Measurements from ENCODE around the gene NUP50.

The NUP50 gene, protein sequence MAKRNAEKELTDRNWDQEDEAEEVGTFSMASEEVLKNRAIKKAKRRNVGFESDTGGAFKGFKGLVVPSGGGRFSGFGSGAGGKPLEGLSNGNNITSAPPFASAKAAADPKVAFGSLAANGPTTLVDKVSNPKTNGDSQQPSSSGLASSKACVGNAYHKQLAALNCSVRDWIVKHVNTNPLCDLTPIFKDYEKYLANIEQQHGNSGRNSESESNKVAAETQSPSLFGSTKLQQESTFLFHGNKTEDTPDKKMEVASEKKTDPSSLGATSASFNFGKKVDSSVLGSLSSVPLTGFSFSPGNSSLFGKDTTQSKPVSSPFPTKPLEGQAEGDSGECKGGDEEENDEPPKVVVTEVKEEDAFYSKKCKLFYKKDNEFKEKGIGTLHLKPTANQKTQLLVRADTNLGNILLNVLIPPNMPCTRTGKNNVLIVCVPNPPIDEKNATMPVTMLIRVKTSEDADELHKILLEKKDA

DNA sequence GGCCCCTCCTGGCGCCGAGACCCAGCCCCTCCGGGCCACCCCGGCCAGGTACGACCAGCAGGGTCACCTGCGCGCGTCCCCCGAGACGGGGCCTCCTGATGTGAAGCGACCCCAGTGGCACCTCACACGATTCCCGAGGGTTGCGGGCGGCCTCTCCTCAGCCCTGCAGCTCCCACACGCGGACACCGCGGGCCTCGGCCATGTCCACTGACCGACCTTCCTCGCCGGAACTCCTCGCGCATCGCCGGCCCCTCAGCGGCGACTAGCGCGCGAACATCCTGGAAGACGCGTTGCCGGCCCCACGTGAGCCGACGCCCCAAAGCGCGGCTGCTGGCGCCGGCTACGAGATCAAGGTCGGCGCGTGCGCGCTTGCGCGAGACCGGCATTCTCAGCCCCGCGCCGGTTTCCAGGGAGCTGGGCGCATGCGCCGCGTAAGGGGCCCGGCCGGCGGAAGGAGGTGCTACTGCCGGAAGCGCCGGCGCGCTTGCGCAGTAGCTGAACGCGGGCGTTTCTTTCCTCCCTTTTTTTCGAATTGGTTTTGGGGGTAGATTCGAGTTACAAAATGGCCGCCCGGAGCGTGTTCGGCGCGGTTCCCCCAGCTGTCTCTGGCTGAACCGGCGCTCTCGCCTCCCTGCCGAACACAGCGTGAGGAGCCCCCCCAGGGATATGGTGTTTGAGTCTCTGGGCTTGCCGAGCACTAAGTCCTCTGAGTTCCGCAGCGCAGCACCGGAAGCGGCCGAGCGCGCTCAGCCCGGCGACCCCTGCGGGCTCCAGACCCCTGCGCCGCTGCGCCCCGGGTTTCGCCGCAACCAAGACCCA, at the start of gene NUP50:
Gene NUP50 (plus strand): TSS at position 475 of the 819 bp plus-strand sequence. CDS start 4,253 bp downstream, outside the sequence.
- DNase-seq: peak; percentile 92

DNA sequence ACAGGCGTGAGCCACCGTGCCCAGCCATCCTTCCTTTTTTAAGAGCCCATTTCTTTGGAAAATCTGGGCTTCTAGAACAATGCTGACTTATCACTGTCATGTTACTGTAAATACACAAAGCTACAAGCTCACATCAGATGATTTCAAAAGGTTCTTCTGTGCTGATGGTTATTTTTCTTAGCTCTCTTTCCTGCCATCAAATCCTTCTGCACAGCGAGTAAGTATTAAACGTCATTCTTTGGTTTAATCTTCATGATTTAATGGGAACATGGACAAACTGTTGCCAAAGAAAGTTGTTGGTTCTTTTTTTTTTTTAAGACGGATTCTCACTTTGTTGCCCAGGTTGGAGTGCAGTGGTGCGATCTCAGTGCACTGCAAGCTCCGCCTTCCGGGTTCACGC, 43.3 kb upstream of the NUP50 start:
- DNase-seq: no peak

DNA sequence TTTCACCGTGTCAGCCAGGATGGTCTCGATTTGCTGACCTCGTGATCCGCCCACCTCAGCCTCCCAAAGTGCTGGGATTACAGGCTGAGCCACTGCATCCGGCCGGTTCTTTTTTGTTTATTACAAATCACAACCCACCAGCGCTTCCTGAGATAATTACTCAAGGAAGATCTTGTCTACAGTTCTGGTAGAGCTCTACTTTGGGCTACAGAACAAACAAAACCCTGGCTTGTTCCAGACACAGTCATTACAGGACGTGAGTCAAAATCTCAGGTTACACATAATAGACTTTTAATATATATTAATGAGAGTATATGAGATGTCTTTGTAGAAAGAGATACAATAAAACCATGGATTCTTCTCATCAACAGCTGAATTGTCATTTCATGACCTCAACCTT, 42.8 kb upstream of the NUP50 start:
- no peak for DNase-seq

DNA sequence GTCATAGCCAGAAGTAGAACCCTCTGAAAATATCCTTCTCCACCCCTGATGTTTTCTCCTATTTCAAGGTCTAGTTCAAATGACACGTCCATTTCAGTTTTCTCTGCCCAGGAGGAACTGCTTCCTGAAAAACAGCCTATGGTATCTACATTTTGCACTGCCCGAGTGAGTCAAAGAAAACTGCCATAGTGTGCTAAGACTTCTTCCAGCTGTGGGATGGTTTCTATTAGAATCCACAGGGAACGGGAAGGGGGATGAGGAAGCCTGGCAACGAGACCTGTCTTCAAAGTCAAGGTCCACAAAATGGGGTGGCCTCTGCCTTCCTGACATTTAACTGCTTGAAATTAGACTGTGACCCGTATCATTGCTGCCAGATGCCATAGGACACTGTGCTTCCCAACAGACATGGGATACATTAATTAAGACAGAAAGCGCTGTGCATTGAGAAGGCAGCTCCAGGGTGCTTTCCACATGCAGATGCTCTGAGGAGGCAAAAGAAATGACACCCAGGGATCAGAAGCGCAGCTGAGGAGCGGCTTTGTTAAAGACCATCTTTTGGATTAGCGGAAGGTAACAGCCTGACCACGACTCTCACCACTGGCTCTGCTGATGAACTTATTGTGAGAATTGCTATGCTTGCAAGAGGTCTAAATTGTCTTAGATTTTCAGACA, 39.4 kb upstream of the NUP50 start:
- no peak for DNase-seq

DNA sequence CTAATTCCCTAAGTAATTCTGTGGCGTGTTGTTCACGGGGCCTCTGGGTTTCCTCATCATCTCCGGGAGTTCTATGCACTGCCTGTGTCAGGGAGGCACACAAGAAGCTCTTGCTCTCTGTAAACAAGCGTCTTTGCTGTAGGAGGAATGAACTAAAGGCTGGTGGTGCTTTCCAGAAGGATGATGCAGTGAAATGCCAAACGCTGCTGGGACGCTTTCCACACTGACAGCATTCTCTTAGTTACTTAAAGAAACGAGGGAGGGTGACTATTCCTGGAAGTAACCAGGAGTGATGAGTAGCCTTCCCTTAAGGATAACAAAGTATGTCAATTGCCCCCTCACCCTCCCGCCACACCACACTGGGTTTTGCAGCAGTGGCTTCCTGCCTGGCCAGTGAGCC, 38.5 kb upstream of the NUP50 start:
- no peak for DNase-seq

DNA sequence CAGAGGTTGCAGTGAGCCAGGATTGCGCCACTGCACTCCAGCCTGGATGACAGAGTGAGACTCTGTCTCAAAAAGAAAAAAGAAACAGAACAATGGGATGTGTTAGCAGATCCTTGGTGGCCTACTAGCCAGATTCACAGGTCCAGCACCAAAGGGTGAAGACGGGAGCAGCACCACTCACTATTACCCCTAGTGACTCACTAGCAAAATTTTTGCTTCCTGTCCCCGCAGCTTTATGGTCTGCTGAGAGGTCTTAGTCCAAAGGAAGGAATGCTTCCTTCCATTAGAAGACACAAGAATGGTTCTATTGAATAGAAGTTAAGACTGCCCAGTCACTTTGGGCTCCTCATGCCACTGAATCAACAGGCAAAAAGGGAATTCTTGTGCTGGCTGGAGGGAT, 35.9 kb upstream of the NUP50 start:
- DNase-seq: no peak

DNA sequence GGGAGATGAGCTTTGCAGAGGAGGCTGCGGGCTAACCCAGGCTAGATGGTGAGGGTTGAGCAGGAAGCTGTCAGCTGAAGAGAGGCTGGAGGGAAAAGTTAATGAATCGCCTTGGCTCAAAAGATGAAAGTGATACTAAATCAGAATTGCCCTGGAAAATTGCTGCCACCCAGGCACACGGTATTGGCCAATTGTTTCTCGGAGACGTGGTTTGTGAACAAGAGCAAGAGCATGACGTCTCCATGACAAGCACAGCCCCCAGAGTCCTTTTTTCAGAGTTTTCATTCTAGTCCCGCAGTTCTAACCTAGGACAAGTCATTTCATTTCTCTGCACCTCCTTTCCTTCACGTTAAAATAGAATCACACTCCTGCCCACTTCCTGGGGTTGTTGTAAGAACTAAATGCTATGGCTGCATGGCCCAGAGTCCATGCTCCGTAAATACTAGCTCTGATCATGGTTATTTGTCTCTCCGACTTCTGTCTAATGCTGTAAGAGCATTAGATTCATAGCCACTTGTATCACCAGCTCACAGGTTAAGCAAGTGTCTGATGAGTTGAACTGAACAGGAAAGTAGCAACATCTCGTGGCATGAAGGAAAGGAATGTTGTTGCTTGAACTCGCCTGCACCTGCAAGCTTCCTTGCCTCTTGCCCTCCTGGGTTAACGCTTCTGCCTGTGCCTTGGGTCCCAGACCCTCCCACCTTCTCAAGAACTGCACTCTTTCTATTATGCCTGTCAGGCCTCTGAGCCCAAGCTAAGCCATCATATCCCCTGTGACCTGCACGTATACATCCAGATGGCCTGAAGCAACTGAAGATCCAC, 33.8 kb upstream of the NUP50 start:
- no peak for DNase-seq

DNA sequence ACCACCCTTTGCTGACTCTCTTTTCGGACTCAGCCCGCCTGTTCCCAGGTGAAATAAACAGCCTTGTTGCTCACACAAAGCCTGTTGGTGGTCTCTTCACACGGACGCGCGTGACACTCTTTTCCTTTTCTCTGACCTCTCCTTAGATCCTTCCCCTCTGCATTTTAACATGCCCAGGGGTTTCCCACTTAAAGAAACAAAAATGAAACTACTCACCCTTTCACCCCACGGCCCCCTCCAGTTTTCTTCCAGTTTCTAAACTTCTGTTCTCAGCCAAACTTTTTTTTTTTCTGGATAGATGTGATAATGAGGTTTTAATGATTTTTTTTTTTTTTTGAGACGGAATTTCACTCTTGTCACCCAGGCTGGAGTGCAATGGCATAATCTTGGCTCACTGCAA, 32.8 kb upstream of the NUP50 start:
- no peak for DNase-seq

DNA sequence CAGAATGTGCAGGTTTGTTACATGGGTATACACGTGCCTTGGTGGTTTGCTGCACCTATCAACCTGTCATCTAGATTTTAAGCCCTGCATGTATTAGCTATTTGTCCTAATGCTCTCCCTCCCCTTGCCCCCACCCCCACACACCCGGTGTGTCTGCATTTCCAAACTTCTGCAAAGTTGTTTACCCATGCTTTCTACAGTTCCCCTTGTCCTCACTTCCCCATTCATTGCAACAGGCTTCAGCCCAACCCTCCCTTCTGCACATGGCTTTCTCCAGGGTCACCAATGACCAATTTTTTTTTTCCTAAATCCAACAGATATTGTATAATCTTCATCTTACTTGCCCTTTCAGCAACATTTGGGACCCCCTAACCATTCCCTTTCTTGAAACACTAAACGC, 32.0 kb upstream of the NUP50 start:
- DNase-seq: no peak

DNA sequence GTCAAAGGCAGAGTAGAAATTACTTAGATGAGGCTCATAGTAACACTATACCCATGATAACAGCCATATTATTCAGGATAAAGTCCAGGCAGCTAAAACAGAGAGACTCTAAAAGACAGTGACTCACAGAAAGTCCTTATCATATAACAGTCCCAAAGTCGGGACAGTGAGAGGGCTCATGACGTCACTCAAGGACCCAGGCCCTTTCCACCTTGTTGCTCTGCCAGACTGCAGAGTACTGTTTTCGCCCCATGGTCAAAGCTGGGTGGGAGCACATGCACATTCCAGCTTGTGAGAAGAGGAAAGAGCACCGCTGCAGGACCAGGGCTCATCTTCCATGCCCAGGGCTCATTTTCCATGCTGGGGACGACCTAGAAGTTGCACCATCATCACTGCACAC, 29.4 kb upstream of the NUP50 start:
- DNase-seq: no peak

DNA sequence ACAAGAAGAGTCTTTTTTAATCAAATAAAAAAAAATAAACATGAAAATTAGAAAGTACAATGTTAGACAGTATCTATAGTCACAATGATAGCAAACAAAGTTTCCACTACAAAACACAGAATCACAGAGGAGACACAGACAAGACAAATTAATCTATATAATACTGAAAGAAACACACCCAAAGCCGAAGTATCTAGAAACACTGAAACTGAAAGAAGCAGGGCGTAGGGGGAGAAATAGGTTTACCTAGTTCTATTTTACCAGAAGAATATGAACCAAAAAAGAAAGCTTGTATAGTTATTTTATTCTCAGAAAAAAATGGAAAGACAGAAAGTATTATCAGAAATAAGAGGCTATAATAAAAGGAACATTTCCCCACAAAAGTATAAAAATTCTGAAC, 27.1 kb upstream of the NUP50 start:
- no peak for DNase-seq

DNA sequence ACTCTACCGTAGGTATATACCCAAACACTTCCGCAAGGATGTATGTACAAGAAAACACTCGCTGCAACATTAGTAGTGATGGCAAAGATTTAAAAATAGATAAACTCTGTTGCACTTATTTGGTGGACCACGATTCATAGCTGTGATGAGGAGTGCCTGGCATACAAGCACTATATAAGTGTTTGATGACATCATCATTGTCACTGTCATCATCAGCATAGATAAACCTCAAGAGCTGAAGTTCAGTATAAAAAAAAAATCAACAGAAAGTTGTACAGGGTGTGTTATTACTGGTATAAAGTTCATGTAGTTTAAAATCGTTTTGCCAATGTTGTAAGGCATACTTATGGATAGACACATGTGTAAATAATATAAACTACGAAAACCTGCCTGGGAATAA, 24.0 kb upstream of the NUP50 start:
- DNase-seq: no peak

DNA sequence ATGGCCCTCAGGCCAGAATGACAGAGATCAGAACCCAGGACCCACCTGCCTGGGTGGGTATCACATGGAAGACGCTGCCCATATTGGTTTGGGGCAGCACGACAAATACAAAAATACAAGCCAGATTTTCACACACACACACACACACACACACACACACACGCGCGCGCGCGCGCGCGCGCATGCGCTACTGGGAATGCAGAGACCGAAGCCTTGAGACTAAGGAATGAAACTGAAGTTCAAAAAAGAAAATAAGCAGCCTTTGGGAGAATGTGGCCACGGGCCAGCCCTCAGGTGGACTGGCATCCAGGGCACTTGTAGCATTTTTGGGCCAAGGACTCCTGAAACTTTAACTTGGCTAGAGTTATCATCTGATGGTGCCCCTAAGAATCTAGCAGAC, 21.3 kb upstream of the NUP50 start:
- DNase-seq: no peak

DNA sequence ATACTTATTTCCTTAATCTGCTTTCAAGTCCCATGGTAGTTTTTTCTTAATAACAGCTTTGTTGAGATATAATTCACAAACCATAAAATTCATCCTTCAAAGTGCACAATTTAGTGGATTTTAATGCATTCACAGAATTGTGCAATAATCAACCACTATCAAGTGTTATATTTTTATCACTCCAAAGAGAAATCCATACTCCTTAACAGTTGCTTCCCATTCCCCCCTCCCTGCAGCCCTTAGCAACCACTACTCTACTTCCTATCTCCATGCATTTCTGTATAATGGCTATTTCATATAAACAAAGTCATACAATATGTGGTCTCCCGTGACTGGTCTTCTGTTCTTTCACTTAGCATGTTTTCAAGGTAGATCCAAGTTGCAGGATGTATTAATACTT, 18.8 kb upstream of the NUP50 start:
- no peak for DNase-seq

DNA sequence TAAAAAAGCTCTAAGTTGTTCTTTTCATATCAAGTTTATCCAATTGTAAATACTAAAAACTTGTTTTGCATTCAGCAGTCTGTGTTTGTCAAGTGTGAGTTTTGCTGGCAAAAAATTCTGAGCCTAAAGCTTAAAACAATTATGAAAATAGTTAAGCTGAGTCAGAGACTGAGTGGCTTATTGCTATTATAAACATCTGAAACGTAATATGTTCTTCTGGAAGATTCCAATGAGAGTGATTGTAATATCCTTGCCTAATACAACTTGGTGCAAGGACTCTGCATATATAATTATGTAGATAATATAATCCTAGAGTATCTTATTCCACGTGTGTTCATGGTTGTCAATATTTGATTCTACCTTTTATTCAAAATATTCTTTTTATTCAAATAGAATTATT, 14.1 kb upstream of the NUP50 start:
- DNase-seq: no peak

DNA sequence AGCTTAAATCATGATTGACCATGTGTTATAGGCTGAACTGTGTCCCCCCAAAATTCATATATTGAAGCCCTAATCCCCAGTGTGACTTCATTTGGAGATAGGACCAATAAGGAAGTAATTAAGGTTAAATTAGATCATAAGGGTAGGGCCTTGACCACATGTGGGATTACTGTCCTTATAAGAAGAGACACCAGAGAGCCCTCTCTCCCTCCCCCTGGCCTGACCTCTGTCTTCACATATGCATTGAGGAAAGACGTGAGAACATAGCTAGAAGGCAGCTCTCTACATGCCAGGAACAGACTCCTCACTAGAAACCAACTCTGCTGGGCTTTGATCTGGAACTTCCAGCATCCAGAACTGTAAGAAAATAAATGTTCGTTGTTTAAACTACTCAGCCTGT, 13.6 kb upstream of the NUP50 start:
- DNase-seq: no peak

DNA sequence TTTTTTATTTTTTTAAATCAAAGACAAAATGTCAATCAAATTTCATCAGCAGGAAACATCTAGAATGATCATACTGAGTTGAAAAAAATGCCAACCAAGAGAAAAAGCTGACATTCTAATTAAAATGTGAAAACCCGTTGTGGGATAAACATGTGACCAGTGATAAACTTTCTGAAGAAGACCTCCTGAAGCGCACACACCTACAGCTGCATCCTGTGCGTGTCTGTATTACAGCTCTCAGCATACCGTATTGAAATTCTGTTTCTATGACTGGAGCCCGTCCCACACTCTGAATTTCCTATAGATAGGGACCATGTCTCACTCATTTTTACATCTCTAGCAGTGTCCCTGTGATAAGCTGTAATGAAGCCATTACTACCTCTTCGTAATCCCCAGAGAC, 12.2 kb upstream of the NUP50 start:
- no peak for DNase-seq

DNA sequence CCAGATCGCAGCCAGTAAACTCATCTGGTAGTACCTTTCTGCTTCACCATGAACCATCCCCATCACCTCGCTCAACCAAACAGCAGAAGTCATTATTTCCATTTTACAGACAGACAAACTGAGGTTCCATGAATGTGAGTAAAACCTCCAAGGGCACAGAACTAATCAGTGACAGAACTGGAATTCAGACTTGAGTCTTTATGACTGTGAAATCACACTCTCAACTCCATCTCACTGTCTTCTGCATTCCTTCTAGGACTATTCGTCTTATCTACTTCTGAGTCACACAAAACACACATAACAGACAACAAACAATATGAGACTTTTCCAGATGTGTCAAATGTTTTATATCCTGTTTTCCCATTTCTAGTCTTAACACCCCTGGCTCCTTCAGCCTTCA, 9.3 kb upstream of the NUP50 start:
- DNase-seq: no peak

DNA sequence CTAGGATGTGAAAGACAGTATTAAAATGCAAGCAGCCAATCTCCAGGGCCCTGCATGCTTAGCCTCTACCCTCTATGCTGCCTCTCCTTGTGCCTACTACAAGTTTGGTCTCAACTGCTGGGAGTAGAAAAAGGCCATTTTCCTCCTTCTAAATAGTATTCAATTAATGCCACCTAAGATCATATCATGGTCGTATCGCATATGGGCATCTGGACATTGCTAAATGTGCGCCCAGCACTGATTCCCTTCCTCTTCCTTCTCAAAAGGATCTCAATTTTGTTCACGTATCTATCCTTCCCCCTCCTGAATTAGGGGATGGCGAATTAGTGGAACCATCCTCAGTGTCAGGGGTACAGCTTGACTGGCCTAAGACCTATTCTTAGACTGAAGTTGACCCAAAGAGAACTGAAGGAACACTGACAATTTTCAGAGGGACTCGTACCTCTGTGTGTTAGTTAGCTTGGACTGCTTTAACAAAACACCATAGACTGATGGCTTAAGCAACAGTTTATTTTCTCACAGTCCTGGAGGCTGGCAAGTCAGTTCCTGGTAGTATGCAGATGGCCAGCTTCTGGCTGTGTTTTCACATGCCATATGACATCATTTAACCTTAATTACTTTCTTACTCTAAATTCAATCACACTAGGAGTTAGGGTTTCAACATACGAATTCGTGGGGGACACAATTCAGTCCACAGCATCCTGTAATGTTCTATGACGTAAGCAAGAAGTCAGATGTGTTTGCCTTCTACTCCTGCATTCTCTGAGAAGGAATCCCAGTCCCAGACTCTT, 8.5 kb upstream of the NUP50 start:
- DNase-seq: no peak

DNA sequence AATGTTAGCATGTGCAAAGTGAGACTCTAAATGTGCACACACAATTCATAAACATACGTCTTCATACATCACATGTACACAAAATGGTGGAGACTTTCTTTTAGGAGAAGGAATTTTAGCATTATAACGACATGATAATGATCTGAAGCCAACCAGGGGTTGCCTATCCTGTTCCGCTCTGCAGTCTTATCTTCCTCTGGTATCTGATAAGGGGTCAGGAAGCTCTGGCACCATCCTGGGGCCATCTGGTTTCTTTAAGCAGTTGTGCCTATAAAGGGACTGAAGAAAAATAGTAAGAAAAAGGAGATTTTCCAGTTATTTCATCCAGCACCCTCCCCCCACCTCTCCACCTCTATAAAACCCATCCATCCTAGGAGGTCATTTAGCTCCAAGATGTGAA, 5.8 kb upstream of the NUP50 start:
- no peak for DNase-seq

DNA sequence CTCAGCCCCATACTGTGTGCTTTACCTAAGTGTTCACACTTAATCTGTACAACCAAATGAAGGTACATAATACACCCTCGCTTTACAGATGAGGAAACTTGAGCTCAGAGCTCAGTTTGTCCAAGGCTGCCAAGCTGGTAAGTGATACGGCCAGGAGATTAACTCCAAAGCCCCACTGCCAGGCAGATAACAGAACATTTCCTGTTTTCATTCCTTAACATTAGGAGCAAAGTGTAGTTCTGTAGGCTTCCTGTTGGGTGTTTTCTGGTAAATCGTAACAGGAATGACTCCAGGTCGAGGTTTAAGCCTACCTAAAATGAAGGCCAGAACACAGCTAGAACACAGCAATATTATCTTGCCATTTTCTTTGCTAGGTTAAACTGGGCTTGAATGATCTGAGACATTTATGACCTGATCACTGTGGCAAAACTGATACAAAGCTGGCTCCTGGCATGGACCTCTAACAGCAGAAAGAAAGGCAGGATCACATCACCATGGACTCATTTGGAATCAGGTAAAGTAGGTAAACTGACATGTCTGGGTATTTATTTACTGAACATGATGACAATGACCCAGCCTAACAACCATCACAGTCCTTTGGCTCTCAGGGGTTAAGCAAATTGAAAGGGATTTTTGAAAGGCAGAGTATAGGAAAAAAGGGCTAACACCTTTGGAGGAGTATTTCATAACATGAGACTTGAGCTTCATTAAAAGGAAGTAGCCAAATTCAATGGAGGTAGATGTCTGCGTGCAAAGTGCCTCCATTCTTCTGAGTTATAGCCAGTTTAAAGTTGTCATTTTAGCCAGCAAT, 3.9 kb upstream of the NUP50 start:
- no peak for DNase-seq
